ENCODE results near the gene CC2D2B.
A peak's percentile ranks its signal among the peaks of the same experiment; 100 is the strongest.
"Not testable (repeated sequence)": the region's sequence is repeated elsewhere in the genome, so short reads cannot be mapped to it uniquely, and the experiment has no call there.

Gene CC2D2B

DNA sequence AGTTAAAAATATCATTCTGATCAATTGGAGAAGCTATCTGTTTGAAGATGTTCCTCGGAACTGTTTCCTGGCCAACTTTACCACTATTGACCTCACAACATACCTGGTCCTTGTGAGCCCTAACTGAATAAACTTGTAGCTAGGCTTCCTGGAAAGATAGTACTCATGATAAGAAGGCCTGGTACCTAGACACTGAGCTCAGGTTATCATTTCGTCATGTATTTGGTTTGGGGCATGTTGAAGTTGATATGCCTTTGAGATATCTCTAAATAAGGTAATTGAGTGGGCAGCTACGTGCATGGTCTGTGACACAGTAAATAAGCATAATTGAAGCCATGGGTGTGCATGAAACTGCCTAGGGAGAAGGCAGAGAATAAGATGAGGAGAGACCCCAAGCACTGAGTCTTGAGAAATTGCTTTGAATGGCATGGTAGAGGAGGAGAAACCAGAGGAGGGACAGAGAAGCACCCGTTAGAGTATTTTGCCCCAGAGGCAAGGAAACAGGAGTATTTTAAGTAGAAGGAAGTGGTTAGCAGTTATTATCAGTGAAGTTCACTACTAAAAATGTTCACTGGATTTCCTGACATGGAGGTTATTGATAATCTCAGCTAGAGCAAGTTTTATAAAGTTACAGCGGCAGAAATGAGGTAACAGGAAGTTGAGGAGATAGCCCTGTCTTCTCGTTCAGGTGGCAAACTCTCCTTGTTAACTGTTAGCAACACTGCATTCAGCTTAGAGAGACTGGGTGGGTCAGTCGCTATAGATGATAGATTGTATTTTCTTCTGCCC is 55.6 kb downstream of the CC2D2B start:
- Mint-ChIP-seq H3K4me1 (ENCODE audit: low read depth) (peaks cover 20% of the 10 kb centered on the region), H3K4me3 (peak overlapping the region; percentile 53), H3K9me3 (ENCODE audit: low read depth) (peaks cover 8% of the 10 kb centered on the region), H3K36me3 (peaks cover 8% of the 10 kb centered on the region), H3K27me3 (no peaks in the 10 kb centered on the region), H3K27ac (peak overlapping the region; percentile 87)

DNA sequence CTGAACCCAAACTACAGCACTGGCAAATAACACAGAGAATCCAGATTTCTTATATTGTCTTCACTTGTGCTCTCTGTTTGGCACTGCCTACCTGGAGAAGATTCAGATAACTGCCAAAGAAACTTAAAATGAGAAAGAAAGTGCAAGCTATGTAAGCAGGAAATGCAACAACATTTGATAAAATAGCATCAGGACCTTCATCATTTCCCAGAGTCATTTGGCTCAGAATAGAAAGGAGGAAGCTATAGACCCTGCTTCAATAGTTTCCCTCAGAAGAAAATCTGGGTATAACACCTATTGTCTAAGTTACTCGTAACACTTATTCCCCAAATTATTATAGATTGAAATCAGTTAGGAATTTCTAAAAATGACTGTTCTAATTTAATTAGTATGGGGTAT is 56.2 kb downstream of the CC2D2B start:
- peak overlapping the region; percentile 87 for H3K27ac Mint-ChIP-seq

GRCh38 chr10:95964756-95965155 is 57.0 kb downstream of the CC2D2B start:
- Mint-ChIP-seq H3K4me3 (no peak overlapping the region), H3K27ac (no peak overlapping the region)

More for the DNA sequence above, 56.2 kb downstream of the CC2D2B start:
- Mint-ChIP-seq H3K4me3 (peak overlapping the region; percentile 53), H3K9me3 (ENCODE audit: low read depth) (peaks cover 3% of the 10 kb centered on the region), H3K36me3 (peaks cover 4% of the 10 kb centered on the region), H3K27me3 (no peaks in the 10 kb centered on the region), H3K4me1 (ENCODE audit: low read depth) (peaks cover 20% of the 10 kb centered on the region)

DNA sequence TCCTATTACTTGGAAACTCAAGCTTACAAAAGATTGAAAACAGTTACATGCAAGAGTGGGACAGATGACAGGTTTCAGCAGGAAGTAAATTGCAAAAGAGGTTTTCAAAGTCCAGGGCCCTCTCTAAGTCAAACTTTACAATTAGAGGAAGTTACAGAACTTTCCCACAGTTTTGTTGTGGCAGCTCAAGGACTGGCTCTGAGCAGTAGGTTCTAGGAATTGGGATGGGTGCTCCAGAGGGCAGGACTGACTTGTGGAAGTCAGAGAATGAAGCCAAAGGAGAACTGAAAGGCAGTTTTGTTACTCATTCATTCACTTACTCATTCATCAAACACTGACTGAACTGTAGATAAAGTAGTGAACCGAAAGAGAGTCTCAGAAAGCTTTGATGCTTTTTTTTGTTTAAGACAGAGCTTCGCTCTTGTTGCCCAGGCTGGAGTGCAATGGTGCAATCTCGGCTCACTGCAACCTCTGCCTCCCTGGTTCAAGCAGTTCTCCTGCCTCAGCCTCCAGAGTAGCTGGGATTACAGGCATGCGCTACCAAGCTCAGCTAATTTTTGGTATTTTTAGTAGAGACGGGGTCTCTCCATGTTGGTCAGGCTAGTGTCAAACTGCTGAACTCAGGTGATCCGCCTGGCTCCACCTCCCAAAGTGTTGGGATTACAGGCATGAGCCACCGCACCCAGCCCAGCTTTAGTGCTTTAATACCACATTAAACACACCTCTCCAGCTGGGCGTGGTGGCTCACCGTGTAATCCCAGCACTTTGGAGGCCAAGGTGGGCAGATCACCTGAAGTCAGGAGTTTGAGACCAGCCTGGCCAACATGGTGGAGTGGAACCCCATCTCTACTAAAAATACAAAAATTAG is 68.8 kb downstream of the CC2D2B start:
- H3K27me3 Mint-ChIP-seq, result peaks cover 4% of the 10 kb centered on the region
- H3K36me3 Mint-ChIP-seq, result peaks cover 2% of the 10 kb centered on the region
- H3K4me1 Mint-ChIP-seq (ENCODE audit: low read depth), result no peaks in the 10 kb centered on the region
- H3K4me3 Mint-ChIP-seq, result no peak overlapping the region
- no peaks in the 10 kb centered on the region for H3K9me3 Mint-ChIP-seq (ENCODE audit: low read depth)
- H3K27ac Mint-ChIP-seq, result no peak overlapping the region

More at GRCh38 chr10:95964756-95965155, 57.0 kb downstream of the CC2D2B start:
- H3K27me3 Mint-ChIP-seq, result no peaks in the 10 kb centered on the region
- H3K9me3 Mint-ChIP-seq (ENCODE audit: low read depth), result peaks cover 3% of the 10 kb centered on the region
- peaks cover 20% of the 10 kb centered on the region for H3K4me1 Mint-ChIP-seq (ENCODE audit: low read depth)
- H3K36me3 Mint-ChIP-seq, result peaks cover 2% of the 10 kb centered on the region

- H3K27ac Mint-ChIP-seq, result no peak overlapping the region
- H3K4me1 Mint-ChIP-seq (ENCODE audit: low read depth), result no peaks in the 10 kb centered on the region
- H3K27me3 Mint-ChIP-seq, result no peaks in the 10 kb centered on the region
- H3K9me3 Mint-ChIP-seq (ENCODE audit: low read depth), result no peaks in the 10 kb centered on the region
- H3K4me3 Mint-ChIP-seq, result no peak overlapping the region
- peaks cover 2% of the 10 kb centered on the region for H3K36me3 Mint-ChIP-seq
These were observed 74.4 kb downstream of the CC2D2B start for GRCh38 chr10:95982200-95982599.

GRCh38 chr10:95987685-95988426 is 80.1 kb downstream of the CC2D2B start:
- no peaks in the 10 kb centered on the region for H3K9me3 Mint-ChIP-seq (ENCODE audit: low read depth)
- no peaks in the 10 kb centered on the region for H3K27me3 Mint-ChIP-seq
- no peak overlapping the region for H3K4me3 Mint-ChIP-seq
- no peaks in the 10 kb centered on the region for H3K4me1 Mint-ChIP-seq (ENCODE audit: low read depth)
- H3K36me3 Mint-ChIP-seq, result no peaks in the 10 kb centered on the region
- H3K27ac Mint-ChIP-seq, result no peak overlapping the region

- Mint-ChIP-seq H3K27ac (no peak overlapping the region), H3K4me1 (ENCODE audit: low read depth) (no peaks in the 10 kb centered on the region), H3K36me3 (no peaks in the 10 kb centered on the region), H3K4me3 (no peak overlapping the region), H3K27me3 (no peaks in the 10 kb centered on the region), H3K9me3 (ENCODE audit: low read depth) (no peaks in the 10 kb centered on the region)
These were observed 80.9 kb downstream of the CC2D2B start for GRCh38 chr10:95988702-95989101.

DNA sequence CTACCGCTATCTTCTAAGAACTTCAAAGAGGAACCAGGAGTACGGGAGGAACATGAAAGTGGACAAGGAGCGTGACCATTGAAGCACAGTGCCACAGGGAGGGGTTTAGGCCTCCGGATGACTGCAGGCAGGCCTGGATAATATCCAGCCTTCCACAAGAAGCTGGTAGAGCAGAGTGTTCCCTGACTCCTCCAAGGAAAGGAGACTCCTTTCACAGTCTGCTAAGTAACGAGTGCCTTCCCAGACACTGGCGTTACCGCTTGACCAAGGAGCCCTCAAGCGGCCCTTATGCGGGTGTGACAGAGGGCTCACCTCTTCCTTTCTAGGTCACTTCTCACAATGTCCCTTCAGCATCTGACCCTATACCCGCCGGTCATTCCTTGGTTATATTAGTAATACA is 86.6 kb downstream of the CC2D2B start:
- H3K36me3 Mint-ChIP-seq; H3K9me3 Mint-ChIP-seq (ENCODE audit: low read depth); H3K4me3 Mint-ChIP-seq; H3K27ac Mint-ChIP-seq; H3K27me3 Mint-ChIP-seq; H3K4me1 Mint-ChIP-seq (ENCODE audit: low read depth): not testable (repeated sequence)

- H3K4me3 Mint-ChIP-seq, result no peak overlapping the region
- H3K9me3 Mint-ChIP-seq (ENCODE audit: low read depth), result no peaks in the 10 kb centered on the region
- H3K4me1 Mint-ChIP-seq (ENCODE audit: low read depth), result no peaks in the 10 kb centered on the region
- no peak overlapping the region for H3K27ac Mint-ChIP-seq
- H3K36me3 Mint-ChIP-seq, result no peaks in the 10 kb centered on the region
- no peaks in the 10 kb centered on the region for H3K27me3 Mint-ChIP-seq
These were observed 90.5 kb downstream of the CC2D2B start for GRCh38 chr10:95998255-95998784.

DNA sequence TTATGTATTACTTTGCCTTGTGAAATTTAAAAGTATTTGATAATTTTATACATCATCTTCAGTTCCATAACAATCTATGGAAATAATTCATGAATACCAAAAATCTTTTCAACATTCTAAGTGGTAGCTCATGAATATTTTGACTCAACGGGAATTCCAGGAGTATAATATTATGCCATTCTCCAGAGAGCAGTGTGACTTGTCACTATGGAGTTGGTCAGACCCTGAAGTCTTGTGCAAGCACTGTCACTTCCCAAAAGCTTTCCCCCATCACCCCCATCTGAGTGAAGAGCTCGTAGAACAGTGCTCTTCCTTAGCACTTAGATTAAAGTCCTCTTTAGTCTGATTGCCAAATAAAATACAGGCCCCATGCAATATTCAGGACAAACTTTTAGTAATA is 106.2 kb downstream of the CC2D2B start:
- Mint-ChIP-seq H3K27ac (no peak overlapping the region), H3K4me3 (no peak overlapping the region), H3K9me3 (ENCODE audit: low read depth) (no peaks in the 10 kb centered on the region), H3K4me1 (ENCODE audit: low read depth) (no peaks in the 10 kb centered on the region), H3K36me3 (no peaks in the 10 kb centered on the region), H3K27me3 (peaks cover 8% of the 10 kb centered on the region)

DNA sequence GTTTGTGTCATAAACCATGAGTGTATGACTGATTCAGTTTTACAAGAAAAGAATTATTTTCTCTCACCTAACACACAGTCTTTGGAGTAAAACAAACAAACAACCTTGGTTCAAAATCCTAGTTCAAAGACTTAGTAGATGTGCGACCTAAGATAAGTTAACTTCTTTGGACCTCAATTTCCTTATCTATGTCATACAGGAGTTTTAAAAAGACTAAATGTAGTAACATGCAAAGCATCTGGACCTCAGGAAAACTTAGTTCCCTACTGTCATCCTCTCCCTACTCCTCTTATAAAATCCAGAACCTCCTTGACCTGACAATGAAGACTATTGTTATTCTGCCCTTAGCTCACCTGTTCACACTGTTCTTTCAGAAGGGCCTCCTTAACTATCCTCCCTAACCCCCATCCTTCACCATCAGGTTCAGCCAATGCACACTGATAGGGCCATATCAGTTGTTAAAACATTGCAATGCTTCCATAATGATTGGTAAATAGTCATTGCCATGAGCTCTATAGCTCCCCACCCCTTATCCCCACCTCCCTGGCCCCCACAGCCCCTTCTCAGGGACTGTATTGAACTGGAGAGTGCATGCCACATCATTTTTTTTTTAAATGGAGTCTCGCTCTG is 106.8 kb downstream of the CC2D2B start:
- Mint-ChIP-seq H3K36me3 (no peaks in the 10 kb centered on the region), H3K27me3 (peaks cover 8% of the 10 kb centered on the region), H3K9me3 (ENCODE audit: low read depth) (no peaks in the 10 kb centered on the region), H3K4me3 (no peak overlapping the region), H3K4me1 (ENCODE audit: low read depth) (no peaks in the 10 kb centered on the region), H3K27ac (no peak overlapping the region)

- H3K4me1 Mint-ChIP-seq (ENCODE audit: low read depth), result no peaks in the 10 kb centered on the region
These were observed 109.5 kb downstream of the CC2D2B start for GRCh38 chr10:96017191-96017687.

DNA sequence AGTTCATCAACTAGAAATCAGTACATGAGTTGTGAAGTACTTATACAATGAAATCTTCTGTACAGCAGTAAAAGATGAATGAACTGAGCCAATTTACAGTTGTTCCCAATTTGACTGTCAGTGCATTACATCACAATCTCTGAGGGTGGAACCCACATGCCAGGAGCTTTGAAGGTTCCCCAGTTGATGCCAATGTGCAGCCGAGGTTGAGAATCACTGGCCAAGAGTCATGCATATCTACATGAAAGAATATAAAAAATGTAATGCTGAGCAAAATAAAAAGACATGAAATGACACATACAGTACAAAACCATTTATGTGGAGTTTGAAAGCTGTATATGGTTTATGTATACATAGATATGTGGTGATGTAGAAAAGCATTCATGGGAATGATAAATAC is 113.6 kb downstream of the CC2D2B start:
- H3K4me3 Mint-ChIP-seq, result no peak overlapping the region

More at GRCh38 chr10:96017191-96017687, 109.5 kb downstream of the CC2D2B start:
- H3K27me3 Mint-ChIP-seq, result peaks cover 5% of the 10 kb centered on the region
- H3K27ac Mint-ChIP-seq, result no peak overlapping the region
- H3K9me3 Mint-ChIP-seq (ENCODE audit: low read depth), result no peaks in the 10 kb centered on the region
- H3K4me3 Mint-ChIP-seq, result no peak overlapping the region
- no peaks in the 10 kb centered on the region for H3K36me3 Mint-ChIP-seq

DNA sequence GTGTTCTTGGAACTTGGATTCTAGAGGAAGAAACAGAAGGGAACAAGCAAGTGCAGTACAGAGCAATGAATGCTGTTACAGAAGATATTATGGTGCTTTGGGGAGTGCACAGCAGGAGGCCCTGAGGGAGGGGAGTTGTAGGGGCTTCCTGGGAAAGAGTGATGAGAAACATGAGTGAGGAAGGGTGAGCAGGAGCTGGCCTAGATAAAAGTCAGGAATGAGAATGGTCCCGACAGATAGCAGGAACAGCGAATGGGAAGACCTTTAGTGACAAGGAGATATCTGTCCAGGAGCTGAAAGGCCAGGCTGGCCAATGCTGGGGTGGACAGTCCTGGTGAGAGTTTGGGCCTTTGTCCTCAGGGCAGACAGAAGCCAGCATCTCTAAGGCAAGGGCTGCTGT is 115.0 kb downstream of the CC2D2B start:
- no peaks in the 10 kb centered on the region for H3K36me3 Mint-ChIP-seq
- H3K4me3 Mint-ChIP-seq, result no peak overlapping the region
- H3K27me3 Mint-ChIP-seq, result no peaks in the 10 kb centered on the region
- H3K27ac Mint-ChIP-seq, result no peak overlapping the region
- H3K9me3 Mint-ChIP-seq (ENCODE audit: low read depth), result no peaks in the 10 kb centered on the region
- no peaks in the 10 kb centered on the region for H3K4me1 Mint-ChIP-seq (ENCODE audit: low read depth)

More for the DNA sequence above, 113.6 kb downstream of the CC2D2B start:
- peaks cover 3% of the 10 kb centered on the region for H3K27me3 Mint-ChIP-seq
- no peak overlapping the region for H3K27ac Mint-ChIP-seq
- no peaks in the 10 kb centered on the region for H3K4me1 Mint-ChIP-seq (ENCODE audit: low read depth)
- no peaks in the 10 kb centered on the region for H3K36me3 Mint-ChIP-seq
- H3K9me3 Mint-ChIP-seq (ENCODE audit: low read depth), result no peaks in the 10 kb centered on the region

Data from activated naive CD8-positive, alpha-beta T cell (primary cell).